SW 1271 (cell line): Measurements from ENCODE around the gene LRRC61.

Experiments used
- DNase-seq, 2 experiments: peaks; one replicate each; lab custom pipeline; 2025; lab: John Stamatoyannopoulos, UW

Gene LRRC61

DNA sequence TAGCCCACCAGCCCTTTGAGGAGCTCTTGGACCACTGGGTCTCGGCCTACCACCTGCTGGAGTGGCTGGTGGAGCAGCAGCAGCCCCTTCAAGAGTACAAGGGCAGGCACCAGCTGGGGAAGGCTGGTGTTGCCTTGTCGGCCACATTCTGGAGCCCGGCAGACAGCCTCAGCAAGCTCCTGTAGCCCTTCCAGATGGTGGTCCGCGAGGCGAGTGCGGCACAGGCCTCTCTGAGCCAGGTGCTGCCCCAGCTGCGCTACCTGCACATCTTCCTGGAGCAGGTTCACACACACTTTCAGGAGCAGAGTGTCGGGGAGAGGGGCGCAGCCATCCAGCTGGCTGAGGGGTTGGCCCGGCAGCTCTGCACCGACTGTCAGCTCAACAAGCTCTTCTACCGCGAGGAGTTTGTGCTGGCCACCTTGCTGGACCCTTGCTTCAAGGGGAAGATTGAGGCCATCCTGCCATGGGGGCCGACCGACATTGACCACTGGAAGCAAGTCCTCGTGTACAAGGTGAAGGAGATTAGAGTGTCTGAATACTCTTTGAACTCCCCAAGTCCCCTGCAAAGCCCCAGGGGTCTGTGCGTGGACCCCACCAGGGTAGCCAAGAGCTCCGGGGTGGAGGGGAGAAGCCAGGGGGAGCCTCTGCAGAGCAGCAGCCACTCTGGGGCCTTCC is 7.2 kb downstream of the LRRC61 start:
- no peak for DNase-seq

GRCh38 chr7:150332852-150333635 is 9.9 kb downstream of the LRRC61 start:
- DNase-seq, result no peak

DNA sequence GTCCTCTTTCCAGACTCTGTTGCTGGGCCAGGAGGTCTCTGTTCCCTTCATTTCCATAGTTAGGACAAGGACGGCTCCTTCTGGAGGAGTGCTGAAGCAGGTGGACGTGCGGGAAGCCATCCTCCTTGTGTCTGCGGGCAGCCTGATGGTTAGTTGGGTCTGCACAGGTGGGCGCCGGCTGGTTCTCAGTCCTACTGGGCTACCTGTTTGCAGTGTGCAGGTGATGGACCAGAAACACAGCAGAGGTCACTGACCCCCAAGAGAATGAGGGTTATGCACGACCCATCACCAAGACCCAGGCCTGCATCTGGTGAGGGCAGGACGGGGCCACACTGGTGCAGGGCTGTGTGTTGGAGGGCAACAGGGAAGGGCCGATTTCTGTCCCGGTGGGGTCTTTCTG is 10.5 kb downstream of the LRRC61 start:
- no peak for DNase-seq

DNA sequence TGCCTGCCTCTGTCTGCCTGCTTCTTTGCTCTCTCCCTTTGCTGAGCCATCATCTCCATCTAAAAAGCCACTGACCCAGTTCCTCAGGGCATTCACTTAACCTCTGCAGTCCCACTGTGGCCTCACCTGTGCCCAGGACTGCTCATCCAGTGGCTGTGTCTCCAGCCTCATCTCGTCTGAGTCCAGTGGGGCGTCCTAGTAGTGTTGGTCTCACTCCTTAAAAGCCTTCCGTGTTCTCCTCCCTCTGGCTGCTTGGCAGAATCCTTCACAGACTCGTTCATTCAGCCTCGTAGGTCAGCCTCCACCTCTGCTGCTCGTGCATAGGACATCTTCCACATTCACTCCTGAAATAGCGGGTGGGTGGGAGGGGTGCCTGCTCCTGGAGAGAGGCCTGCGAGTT is 11.0 kb downstream of the LRRC61 start:
- no peak for DNase-seq

- DNase-seq, result no peak
Measured at GRCh38 chr7:150335108-150335773, 12.1 kb downstream of the LRRC61 start.

GRCh38 chr7:150335774-150336112 is 12.6 kb downstream of the LRRC61 start:
- no peak for DNase-seq

- DNase-seq, result no peak
Measured at GRCh38 chr7:150336746-150337145, 13.6 kb downstream of the LRRC61 start.

DNA sequence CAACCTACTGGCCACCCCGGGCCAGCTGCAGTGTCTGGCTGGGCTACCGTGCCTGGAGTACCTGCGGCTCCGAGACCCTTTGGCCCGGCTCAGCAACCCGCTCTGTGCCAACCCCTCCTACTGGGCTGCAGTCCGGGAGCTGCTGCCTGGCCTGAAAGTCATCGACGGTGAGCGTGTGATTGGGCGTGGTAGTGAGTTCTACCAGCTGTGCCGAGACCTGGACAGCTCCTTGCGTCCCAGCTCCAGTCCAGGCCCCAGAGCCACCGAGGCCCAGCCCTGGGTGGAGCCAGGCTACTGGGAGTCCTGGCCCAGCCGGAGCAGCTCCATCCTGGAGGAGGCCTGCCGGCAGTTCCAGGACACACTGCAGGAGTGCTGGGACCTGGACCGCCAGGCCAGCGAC is 14.0 kb downstream of the LRRC61 start:
- DNase-seq, result no peak

DNA sequence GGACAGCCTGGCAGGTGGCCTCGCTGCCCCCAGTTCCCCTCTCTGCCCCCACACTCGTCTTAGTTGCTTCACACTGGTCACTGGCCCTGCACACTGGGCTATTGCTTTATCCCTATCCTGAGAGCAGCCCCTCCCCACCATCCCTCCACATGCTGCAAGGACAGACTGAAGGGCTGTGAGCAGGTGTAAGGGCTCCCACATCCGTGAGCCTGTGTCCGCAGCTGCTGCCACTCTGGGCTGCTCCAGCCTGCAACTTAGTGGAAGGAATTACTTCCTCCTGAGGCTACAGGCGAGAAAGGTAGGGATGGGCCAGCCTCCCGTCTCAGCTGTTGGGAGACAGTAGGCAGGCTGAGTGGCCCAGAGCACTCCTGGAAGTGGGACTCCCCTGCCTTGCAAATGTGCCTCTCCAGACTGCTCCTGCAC is 14.5 kb downstream of the LRRC61 start:
- DNase-seq, result no peak

DNA sequence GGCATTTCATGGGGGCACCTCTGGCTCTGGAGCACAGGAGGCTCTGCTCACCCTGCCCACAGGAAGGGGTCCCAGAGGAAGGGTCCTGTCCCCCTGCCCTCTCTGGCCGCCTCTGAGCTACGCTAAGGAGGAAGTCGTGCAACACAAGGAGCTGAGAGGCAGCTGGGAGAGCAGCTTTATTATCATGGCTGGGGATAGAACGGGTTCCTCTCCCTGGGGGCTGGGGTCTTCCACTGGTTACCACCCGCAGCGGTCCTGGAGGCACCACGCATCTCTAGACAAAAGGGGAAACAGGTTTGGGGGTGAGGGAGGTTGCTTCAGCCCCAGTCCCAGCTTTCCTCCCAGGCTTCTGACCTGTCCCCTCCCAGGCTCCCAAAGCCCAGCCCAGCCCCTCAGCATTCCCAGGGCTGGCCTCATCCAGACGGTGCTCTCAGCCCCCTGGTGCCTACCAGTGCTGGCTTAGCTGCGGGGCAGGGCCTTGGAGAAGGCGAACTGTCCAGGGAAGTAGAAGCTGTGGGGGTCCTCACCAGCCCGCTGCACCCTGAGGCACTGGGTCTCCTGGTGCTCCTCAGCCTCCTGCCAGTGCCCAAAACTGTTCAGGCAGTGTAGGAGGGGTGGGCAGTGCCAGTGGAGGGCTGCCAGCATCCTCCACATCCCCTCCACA is 15.1 kb downstream of the LRRC61 start:
- DNase-seq, result no peak

GRCh38 chr7:150339409-150339809 is 16.3 kb downstream of the LRRC61 start:
- no peak for DNase-seq

GRCh38 chr7:150340024-150340749 is 17.0 kb downstream of the LRRC61 start:
- DNase-seq, result no peak

- no peak for DNase-seq
Measured at GRCh38 chr7:150340875-150341262, 17.7 kb downstream of the LRRC61 start.

DNA sequence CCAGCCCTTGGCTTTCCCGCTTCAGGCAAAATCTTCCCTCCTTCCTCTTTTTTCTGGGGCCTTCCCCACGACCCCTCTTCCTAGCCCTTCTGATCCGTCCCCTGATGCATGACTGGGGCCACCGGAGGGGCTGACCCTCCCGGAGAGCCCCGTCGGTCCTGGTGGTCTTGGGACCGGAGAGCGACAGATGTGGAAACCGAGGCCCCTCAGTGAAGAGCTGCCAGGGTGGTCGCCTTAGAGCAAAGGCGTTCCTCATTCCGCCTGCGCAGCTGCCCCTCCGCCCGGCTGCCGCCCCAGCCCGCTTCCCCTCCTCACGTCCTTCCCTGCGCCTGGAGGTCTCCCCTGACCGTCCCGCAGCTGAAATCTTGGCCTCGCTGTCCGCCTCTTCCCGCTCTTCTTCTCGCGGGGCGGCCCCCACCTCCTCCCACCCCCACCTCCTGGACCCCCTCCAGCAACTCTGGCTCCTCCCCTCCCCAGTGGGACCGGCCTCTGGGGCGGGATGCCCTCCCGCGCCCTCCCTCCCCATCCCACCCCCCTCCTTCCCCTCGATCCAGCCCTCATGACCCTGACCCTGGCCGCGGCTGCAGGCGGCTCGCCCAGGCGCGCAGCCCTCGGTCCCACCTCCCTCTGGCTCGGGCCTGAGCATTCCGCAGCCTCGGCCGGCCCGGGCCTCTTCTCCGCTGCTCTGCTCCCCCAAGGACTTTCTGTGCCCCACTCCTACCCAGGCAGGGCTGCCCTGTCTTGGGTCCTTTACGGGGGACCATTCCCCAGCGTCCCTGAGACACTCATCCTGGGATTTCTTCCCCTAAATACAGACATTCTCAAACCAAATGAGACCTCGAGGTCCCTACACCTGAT is 18.3 kb downstream of the LRRC61 start, which contains the start of gene RARRES2:
Gene RARRES2 (minus strand): TSS at position 367 of the 858 bp plus-strand sequence. CDS start 1,020 bp downstream, outside the sequence.
- DNase-seq, result no peak

DNA sequence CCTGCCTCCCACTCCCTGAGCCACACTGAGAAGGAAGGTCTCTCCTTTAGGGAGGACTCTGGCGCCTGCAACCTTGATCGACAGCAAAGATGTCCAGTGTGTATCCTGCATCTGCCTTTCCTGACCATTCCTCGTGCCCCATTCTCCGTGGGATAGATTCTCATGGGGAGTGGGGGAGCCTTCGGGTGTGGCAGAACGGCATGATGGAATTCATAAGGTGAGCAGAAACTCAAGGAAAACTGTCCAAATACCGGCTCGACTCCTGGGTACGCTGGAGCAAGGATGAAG is 18.9 kb downstream of the LRRC61 start:
- DNase-seq, result no peak

DNA sequence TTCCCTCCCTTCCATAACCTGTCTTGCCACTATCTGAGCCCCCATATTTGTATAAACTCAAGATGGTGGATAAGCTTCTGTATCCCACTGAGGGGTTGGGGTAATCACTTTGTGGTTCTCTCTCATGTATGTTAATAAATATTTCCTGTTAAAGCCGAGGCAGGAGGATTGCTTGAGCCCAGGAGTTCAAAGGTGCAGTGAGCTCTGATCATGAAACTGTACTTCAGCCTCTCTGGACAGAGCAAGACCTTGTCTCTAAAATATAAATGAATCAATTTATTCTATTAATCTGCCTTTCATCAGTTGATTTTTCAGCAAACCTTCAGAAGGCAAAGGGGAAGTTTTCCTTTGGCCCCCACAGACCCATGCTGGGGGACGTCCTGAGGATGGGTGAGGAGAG is 20.1 kb downstream of the LRRC61 start:
- DNase-seq, result no peak

- no peak for DNase-seq
Measured at GRCh38 chr7:150344299-150344698, 21.1 kb downstream of the LRRC61 start.

GRCh38 chr7:150345012-150345411 is 21.9 kb downstream of the LRRC61 start:
- no peak for DNase-seq

- no peak for DNase-seq
Measured at GRCh38 chr7:150346922-150347321, 23.8 kb downstream of the LRRC61 start.

DNA sequence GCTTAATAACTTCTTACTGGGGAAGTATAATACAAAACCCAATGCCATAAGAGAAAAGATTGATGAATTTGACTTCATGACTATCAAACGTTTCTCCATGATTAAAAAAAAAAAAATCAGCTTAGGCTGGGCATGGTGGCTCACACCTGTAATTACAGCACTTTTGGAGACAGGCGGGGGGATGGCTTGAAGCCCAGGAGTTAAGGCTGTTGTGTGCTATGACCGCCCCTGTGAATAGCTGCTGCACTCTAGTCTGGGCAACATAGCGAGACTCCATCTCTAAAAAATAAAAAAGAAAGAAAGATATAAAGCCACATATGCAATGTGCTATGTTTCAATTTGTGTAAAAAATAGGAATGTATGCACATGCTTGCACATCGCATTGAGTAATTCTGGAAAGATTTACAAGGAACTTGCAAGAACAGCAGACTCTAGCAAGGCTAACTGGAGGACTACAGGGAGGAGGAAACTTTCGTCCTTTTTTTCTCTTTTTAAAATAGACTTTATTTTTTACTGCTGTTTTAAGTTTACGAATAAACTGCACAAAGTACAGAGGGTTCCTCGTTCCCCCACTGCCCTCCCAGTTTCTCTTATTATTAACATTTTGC is 28.5 kb downstream of the LRRC61 start:
- no peak for DNase-seq

DNA sequence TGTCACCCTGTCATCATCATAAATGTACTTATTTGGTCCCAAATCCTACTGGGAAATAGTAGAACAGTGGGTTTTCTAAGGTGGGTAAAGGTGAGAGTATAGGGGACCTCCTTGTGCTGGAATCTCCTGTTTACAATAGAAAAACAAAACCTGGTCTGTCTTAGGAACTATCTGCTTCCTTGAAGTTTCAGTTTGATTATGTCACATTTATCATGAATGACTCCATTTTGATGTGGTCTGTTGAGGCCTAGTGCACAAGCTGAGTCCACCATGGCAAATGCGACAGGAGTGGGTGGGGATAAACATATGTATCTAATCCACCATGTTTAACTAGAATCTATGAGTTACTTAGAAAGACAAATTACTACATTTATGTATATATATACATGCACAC is 32.5 kb downstream of the LRRC61 start:
- DNase-seq, result no peak
